Measurements from ENCODE around the gene CDH13.

CDH13 gene

GRCh38 chr16:83027973-83028372, 401.2 kb downstream of the CDH13 start:
- H3K4me3 ChIP-seq (ENCODE audit: low read length) = no peak overlapping the region
- no peak for DNase-seq (ENCODE audit: low read depth, low spot score)

GRCh38 chr16:83029467-83029866, 402.7 kb downstream of the CDH13 start:
- H3K4me3 ChIP-seq (ENCODE audit: low read length) = no peak overlapping the region
- DNase-seq (ENCODE audit: low read depth, low spot score) = no peak

- DNase-seq (ENCODE audit: low read depth, low spot score) = no peak
Measured at GRCh38 chr16:83031524-83031923, 404.8 kb downstream of the CDH13 start.

DNA sequence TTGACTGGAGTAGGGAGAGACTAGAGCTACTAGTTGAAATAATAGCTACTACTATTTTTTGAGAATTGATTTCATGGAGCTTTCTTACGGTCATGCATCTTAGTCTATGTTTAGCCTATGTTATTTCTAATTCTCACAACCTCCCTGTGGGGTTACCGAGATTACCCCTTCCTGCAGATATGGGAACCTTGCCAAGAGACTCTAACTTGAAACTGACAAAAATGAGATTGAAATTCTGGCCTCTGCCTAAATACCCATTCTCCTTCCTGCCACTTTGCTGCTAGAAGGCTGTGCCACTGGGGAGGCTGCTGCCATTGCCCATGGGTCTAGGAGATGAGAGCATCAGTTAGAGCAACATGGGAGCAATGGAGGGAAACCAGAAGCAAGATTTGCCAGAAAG, 410.3 kb downstream of the CDH13 start:
- no peak for DNase-seq (ENCODE audit: low read depth, low spot score)
- H3K4me3 ChIP-seq (ENCODE audit: low read length) = no peak overlapping the region

More at GRCh38 chr16:83031524-83031923, 404.8 kb downstream of the CDH13 start:
- no peak overlapping the region for H3K4me3 ChIP-seq (ENCODE audit: low read length)

GRCh38 chr16:83037884-83038283, 411.1 kb downstream of the CDH13 start:
- DNase-seq (ENCODE audit: low read depth, low spot score) = no peak
- no peak overlapping the region for H3K4me3 ChIP-seq (ENCODE audit: low read length)

DNA sequence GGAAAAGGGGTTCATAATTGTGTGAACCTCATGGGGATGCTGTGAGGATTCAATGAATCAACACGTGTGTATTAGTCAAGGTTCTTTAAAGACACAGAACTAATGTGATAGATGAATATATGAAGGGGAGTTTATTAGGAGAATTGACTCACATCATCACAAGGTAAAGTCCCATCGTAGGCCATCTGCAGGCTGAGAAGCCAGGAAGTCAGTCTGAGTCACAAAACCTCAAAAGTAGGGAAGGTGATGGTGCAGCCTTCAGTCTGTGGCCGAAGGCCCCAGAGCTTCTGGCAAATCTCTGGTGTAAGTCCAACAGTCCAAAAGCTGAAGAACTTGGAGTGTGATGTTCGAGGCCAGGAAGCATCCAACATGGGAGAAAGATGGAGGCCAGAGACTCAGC, 413.4 kb downstream of the CDH13 start:
- no peak overlapping the region for H3K4me3 ChIP-seq (ENCODE audit: low read length)
- DNase-seq (ENCODE audit: low read depth, low spot score) = no peak

DNA sequence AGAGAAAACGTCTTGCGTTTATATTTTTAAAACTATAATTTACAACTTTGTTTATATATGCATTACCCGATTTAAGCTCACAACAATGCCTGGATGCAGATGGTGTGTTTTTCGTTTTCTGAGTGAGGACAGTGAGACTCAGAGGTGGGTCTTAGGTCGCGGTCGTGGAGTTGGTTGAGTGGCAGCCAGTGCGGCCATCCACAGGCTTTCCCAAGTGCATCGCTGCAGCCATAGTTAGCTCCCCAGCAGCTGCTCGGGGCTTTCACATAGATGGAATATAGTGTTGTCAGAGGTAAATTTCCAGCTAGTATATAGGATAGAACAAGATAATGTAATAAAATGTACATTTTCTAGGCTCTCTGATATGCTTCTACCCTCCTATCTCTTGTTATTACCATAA, 417.8 kb downstream of the CDH13 start:
- no peak overlapping the region for H3K4me3 ChIP-seq (ENCODE audit: low read length)
- DNase-seq (ENCODE audit: low read depth, low spot score) = no peak

GRCh38 chr16:83045790-83046189, 419.0 kb downstream of the CDH13 start:
- DNase-seq (ENCODE audit: low read depth, low spot score) = no peak
- no peak overlapping the region for H3K4me3 ChIP-seq (ENCODE audit: low read length)

- DNase-seq (ENCODE audit: low read depth, low spot score) = no peak
Measured at GRCh38 chr16:83046664-83047063, 419.9 kb downstream of the CDH13 start.

DNA sequence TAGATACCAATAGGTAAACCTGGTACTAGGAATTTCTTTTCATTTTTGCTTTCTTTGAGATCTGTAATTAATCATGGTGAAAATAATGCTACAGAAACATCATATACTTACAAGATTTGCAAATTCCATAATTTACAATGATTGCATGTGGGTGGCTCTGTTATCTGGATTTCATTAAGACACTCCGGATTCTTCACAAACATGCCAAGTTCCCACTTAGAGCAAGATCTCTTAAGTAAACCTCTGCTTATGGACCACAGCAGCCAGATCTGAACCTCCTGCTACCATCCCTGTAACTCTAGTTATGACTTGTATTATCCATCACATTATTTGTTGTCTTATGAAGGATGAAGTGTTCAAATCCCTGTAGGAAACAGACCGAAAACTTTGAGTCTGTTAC, 424.7 kb downstream of the CDH13 start:
- DNase-seq (ENCODE audit: low read depth, low spot score) = no peak
- H3K4me3 ChIP-seq (ENCODE audit: low read length) = no peak overlapping the region

More at GRCh38 chr16:83046664-83047063, 419.9 kb downstream of the CDH13 start:
- no peak overlapping the region for H3K4me3 ChIP-seq (ENCODE audit: low read length)

DNA sequence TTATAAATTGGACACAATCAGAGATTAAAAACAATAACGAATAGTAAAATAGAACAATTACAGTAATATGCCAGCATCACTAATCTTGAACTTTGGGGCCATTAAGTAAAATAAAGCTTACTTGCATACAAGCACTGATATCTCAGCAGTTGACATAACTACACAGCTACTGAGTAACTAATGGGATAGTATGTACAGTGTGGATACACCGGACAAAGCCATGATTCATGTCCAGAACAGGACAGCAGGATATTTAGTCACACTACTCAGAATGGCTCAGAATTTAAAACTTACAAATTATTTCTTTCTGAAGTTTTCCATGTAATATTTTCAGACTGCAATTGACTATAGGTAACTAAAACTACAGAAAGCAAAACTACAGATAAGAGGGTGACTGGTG, 427.5 kb downstream of the CDH13 start:
- no peak for DNase-seq (ENCODE audit: low read depth, low spot score)
- H3K4me3 ChIP-seq (ENCODE audit: low read length) = no peak overlapping the region

GRCh38 chr16:83058376-83058775, 431.6 kb downstream of the CDH13 start:
- no peak overlapping the region for H3K4me3 ChIP-seq (ENCODE audit: low read length)
- DNase-seq (ENCODE audit: low read depth, low spot score) = no peak

DNA sequence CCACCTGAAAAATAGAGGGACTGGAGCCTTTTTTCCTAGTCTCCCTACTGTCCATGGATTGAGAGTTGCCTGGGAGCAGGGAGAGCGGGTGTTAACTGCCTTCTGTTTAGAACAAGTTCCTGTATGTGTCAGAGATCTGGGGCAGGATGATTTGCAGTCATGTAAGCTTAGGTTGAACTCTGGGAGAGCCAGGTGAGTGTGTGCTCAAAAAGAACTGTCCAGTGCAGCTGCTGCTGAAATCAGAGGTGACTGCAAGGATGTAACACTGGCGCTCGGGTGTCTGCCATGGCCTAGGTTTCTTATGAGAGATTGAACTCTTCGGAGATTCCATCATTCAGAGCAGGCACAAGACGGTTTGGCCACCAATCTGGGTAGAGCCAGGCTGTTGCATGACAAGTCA, 432.5 kb downstream of the CDH13 start:
- no peak for DNase-seq (ENCODE audit: low read depth, low spot score)
- H3K4me3 ChIP-seq (ENCODE audit: low read length) = no peak overlapping the region

- no peak for DNase-seq (ENCODE audit: low read depth, low spot score)
- H3K4me3 ChIP-seq (ENCODE audit: low read length) = no peak overlapping the region
Measured at GRCh38 chr16:83066011-83066410, 439.2 kb downstream of the CDH13 start.

GRCh38 chr16:83066881-83067280, 440.1 kb downstream of the CDH13 start:
- no peak overlapping the region for H3K4me3 ChIP-seq (ENCODE audit: low read length)

DNA sequence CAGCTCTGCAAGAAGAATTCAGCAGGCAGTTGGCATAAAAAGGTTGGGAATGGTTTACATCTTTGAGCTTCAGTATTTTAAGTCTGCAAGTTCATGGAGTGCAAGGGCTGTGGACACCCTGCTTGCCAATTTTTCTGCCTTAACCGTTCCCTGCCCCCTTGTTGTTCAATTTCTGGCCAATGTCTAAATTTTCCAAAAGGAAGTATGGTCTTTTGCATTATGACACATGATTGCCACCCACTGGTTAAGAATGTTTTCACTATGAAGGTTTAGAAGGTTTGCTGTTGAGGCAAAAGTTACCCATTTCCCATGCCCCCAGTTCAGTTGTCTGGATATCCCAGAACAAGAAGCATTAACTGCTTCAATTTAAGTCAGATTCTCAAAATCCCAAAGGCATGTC, 441.9 kb downstream of the CDH13 start:
- no peak overlapping the region for H3K4me3 ChIP-seq (ENCODE audit: low read length)
- no peak for DNase-seq (ENCODE audit: low read depth, low spot score)

More at GRCh38 chr16:83066881-83067280, 440.1 kb downstream of the CDH13 start:
- DNase-seq (ENCODE audit: low read depth, low spot score) = no peak

- no peak for DNase-seq (ENCODE audit: low read depth, low spot score)
- H3K4me3 ChIP-seq (ENCODE audit: low read length) = no peak overlapping the region
Measured at GRCh38 chr16:83070416-83071209, 443.8 kb downstream of the CDH13 start.

DNA sequence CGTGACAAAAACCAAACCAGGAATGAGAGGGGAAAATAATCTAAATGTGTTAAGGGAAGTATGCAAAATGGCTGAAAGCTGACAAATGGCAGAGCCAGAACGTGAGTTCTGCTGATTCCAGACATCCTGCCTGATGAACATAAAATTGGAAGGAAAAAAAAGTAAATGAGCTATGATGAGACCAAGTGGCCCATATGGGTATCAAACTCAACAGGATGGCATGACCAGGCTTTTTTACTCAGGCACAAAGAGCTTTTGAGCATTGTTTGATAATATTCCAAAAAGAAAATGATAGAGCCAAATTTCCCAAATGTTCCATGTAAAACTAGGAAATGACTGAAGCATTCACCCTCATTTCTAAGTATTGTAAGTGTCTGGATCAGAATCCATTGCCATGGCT, 449.2 kb downstream of the CDH13 start:
- H3K4me3 ChIP-seq (ENCODE audit: low read length) = no peak overlapping the region
- DNase-seq (ENCODE audit: low read depth, low spot score) = no peak

DNA sequence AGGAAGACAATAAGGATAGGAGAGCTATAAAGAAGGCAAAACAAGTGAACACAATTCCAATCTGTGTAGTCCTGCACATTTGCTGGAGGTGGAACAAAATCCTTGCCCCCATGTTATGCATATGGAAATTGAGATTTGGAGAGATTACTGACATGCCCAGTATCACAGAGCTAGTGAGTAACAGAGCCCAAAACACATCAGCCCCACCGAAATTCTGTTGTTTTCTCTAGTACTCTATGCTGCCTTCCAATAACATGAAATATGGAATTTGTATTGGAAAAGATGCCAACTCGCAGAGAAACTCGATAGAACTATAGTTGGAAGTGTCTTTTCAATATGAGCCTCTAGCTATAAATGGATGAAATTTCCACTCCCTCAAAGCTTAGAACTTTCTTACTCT, 456.6 kb downstream of the CDH13 start:
- H3K4me3 ChIP-seq (ENCODE audit: low read length) = no peak overlapping the region
- no peak for DNase-seq (ENCODE audit: low read depth, low spot score)

- no peak for DNase-seq (ENCODE audit: low read depth, low spot score)
- H3K4me3 ChIP-seq (ENCODE audit: low read length) = no peak overlapping the region
Measured at GRCh38 chr16:83085660-83086059, 458.9 kb downstream of the CDH13 start.
